Adrenal gland (tissue), 12 donors: Measurements from ENCODE around the gene MTERF2. TPM values are rescaled to one million over a fixed set of nuclear protein-coding genes. Genes with fewer than 3 reads are reported as not detected.
A peak's percentile ranks its signal among the peaks of the same experiment; 100 is the strongest.

Source experiments
- DNase-seq, 7 donors: peaks; one replicate each; pipeline ENCODE4 v3.0.0-alpha.2; 2019 to 2020
- H3K27ac ChIP-seq, 5 donors: fragments of 200-600 bp; sonication (generic) in 4 of 5; 1 replicate in 3 of 5; 2 replicates in 2 of 5; pipeline versions ENCODE4 v1.5.1 to v1.8.0; 2016 to 2020; ENCODE audit warnings: mild to moderate bottlenecking in 1 of 5
- H3K27me3 ChIP-seq: fragments of 200-600 bp; 2 replicates; pipeline ENCODE4 v1.8.0; 2021
- H3K36me3 ChIP-seq, 2 donors: fragments of 200-600 bp; replicated peaks in 1 of 2; 1 replicate in 1 of 2; 2 replicates in 1 of 2; pipeline versions ENCODE4 v1.5.1 to v1.8.0; 2018 to 2022
- H3K4me1 ChIP-seq, 2 donors: fragments of 200-600 bp; replicated peaks in 1 of 2; 1 replicate in 1 of 2; 2 replicates in 1 of 2; pipeline versions ENCODE4 v1.5.1 to v1.8.0; 2018 to 2021
- H3K4me3 ChIP-seq, 4 donors: fragments of 200-600 bp; sonication (generic) in 3 of 4; one replicate each; pipeline ENCODE4 v1.5.1; 2016 to 2018
- H3K9me3 ChIP-seq, 3 donors: fragments of 200-600 bp; sonication (generic) in 1 of 3; replicated peaks in 1 of 3; 1 replicate in 2 of 3; 2 replicates in 1 of 3; pipeline versions ENCODE4 v1.5.1 to v1.8.0; 2016 to 2021
- CTCF ChIP-seq, 6 experiments: fragments of 450-650 bp in 4 of 6; fragments of 200-600 bp in 2 of 6; sonication (generic) in 1 of 6; IDR thresholded peaks; 1 replicate in 5 of 6; 2 replicates in 1 of 6; pipeline versions ENCODE4 v1.5.1 to v1.8.0; 2016 to 2021; ENCODE audit warnings: antibody characterized with exemption in 6 of 6, mild to moderate bottlenecking in 2 of 6, moderate library complexity in 1 of 6
- POLR2A ChIP-seq, 2 donors: fragments of 450-650 bp; IDR thresholded peaks; one replicate each; pipeline ENCODE4 v1.6.1; 2017; ENCODE audit warnings: antibody characterized with exemption in 2 of 2, mild to moderate bottlenecking in 2 of 2, moderate library complexity in 1 of 2
- WGBS, 4 donors: extraction: QIAGEN DNeasy Blood & Tissue Kit in 2 of 4; methylation state at CpG; one replicate each; pipeline versions ENCODE4 v1.1.5 to v1.1.7; 2013 to 2017; 5-methylcytosine and 5-hydroxymethylcytosine counted together
- intact Hi-C, 2 donors: fragments of 100-400 bp; cut with DNase I; formaldehyde crosslinking; loops; one replicate each; pipeline versions ENCODE4 v1.14.1 to v1.15.0; 2022 to 2023
- polyA plus RNA-seq, 3 donors: library from polyadenylated mRNA; stranded (reverse); fragments of 200-250 nt in 2 of 3; fragments of 350-450 nt in 1 of 3; fragmentation: Illumina TruSeq in 1 of 3; extraction: RNeasy Lipid Tissue Mini Kit (QIAGEN cat#74804) in 1 of 3; gene quantifications; one replicate each; pipeline ENCODE4 v1.2.3, GENCODE V29; 2013 to 2014
- total RNA-seq, 9 donors: library from RNA; depleted of rRNA in 4 of 9; stranded (reverse); fragments of >200 nt in 4 of 9; fragments of 120-200 nt in 1 of 9; fragmentation: NEBNext Ultra II Directional in 1 of 9; extraction: Animal tissue kit (Norgen Biotek cat#: 25700) in 1 of 9; gene quantifications; one replicate each; pipeline versions ENCODE4 v1.1.0 to v1.2.4, GENCODE V29; 2013 to 2023
- donor health status: healthy with polysubstance abuse.
- donor health status: Bipolar disorder and iron deficiency.
- donor health status: DM: yes; HTN: yes; CAD: no.
- donor health status: DM: no; HTN: no; CAD: no.
- donor health status: DM: no; HTN: no; CAD: no.
- donor health status: DM: yes; HTN: yes; CAD: no.

MTERF2 gene
- total and polyA plus RNA-seq, 12 donors, result 10.2 to 85.0 (median 33.1) TPM

DNA sequence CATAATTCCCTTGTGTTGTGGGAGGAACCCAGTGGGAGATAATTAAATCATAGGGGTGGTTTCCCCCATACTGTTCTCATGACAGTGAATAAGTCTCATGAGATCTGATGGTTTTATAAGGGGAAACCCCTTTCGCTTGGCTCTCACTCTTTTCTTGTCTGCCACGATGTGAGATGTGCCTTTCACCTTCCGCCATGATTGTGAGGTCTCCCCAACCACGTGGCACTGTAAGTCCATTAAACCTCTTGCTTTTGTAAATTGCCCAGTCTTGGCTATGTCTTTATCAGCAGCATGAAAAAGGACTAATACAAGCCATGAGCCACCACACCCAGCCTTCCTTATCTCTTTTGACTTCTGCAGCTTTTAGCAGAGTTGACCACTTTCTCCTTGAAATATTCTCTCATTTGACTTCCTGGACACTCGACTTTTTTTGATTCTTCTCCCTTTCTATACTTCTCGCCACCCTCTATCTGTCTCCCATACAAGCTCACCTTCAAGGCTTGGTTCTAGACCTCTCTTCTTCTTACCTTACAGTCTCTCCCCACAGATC, 2.3 kb downstream of the MTERF2 start:
- no peak for TF ChIP-seq CTCF (IDR thresholded peaks at IDR 0.05)
- no peak for TF ChIP-seq POLR2A (IDR thresholded peaks at IDR 0.05)
- no peak for DNase-seq
- peaks cover 0 to 9% of the 10 kb centered on the region in 2 donors for H3K36me3 ChIP-seq
- H3K4me3 ChIP-seq, result no peak overlapping the region
- H3K9me3 ChIP-seq, result no peaks in the 10 kb centered on the region
- WGBS, 4 donors, result 95 to 96% (median 95%) methylated on average over 6 of the region's 6 CpGs
- H3K27me3 ChIP-seq, result no peaks in the 10 kb centered on the region
- intact Hi-C loops, result no loop called here
- H3K4me1 ChIP-seq, result peaks cover 12 to 21% of the 10 kb centered on the region in 2 donors
- no peak overlapping the region for H3K27ac ChIP-seq

DNA sequence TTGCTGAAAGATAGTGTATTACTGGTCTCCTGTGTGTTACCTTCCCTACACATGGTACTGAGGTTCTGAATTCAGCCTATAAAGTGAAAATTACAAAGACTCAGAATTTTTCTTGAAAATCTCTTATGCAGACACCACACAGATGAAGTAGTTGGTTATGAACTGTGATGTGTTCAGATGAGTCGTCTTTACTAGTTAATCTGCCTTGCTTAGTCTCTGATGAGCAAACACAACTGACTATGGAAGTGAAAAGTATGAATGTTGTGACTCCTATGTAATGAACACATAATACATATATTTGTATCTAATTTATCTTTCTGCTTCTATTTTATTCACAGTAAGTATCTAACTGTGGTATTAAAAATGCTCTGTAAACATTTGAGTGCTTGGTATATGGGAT, 4.7 kb downstream of the MTERF2 start:
- intact Hi-C loops, result no loop called here
- 64 to 93% (median 81%) methylated on average over 1 of the region's 1 CpG for WGBS, 4 donors

DNA sequence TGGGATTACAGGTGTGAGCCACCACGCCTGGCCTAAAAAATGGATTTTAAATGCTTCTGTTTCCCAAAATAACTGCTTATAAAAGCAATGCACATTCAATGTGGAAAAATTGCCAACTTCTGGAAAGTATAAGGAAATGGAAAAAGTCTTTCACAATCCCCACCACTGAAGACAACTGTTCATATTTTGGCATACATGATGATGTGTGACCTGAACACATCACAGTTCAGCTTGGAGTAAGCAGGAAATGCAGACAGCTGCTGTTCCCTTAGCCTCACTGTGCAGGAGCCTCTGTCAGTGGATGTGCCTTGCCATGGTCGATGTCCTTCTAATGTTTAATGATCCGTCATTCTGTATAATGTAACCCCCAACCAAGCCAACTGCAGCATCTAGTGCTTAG, 5.2 kb downstream of the MTERF2 start:
- DNase-seq, result peak in 1 of 7 donors; percentile 22
- H3K27ac ChIP-seq, result peak overlapping the region in 1 of 5 donors; percentile 42
- H3K9me3 ChIP-seq, result no peaks in the 10 kb centered on the region
- H3K4me1 ChIP-seq, result peaks cover 12 to 38% of the 10 kb centered on the region in 2 donors
- no peak for TF ChIP-seq CTCF (IDR thresholded peaks at IDR 0.05)
- TF ChIP-seq POLR2A (IDR thresholded peaks at IDR 0.05), result no peak
- intact Hi-C loops, result no loop called here
- 76 to 88% (median 81%) methylated on average over 3 of the region's 3 CpGs for WGBS, 4 donors
- H3K4me3 ChIP-seq, result no peak overlapping the region
- H3K27me3 ChIP-seq, result no peaks in the 10 kb centered on the region
- peaks cover 0 to 9% of the 10 kb centered on the region in 2 donors for H3K36me3 ChIP-seq

More for the DNA sequence above, 4.7 kb downstream of the MTERF2 start:
- Histone ChIP-seq H3K27me3 (no peaks in the 10 kb centered on the region), H3K9me3 (no peaks in the 10 kb centered on the region), H3K4me3 (no peak overlapping the region), H3K36me3 (peaks cover 0 to 9% of the 10 kb centered on the region in 2 donors), H3K4me1 (peaks cover 12 to 34% of the 10 kb centered on the region in 2 donors), H3K27ac (no peak overlapping the region)
- TF ChIP-seq CTCF (IDR thresholded peaks at IDR 0.05), result no peak
- TF ChIP-seq POLR2A (IDR thresholded peaks at IDR 0.05), result no peak
- no peak for DNase-seq

- Histone ChIP-seq H3K4me1 (peaks cover 9 to 40% of the 10 kb centered on the region in 2 donors), H3K27ac (no peak overlapping the region), H3K27me3 (no peaks in the 10 kb centered on the region), H3K9me3 (no peaks in the 10 kb centered on the region), H3K36me3 (peaks cover 0 to 9% of the 10 kb centered on the region in 2 donors), H3K4me3 (no peak overlapping the region)
- no peak for DNase-seq
- intact Hi-C loops, result no loop called here
- 78 to 88% (median 83%) methylated on average over 7 of the region's 7 CpGs for WGBS, 4 donors
- TF ChIP-seq POLR2A (IDR thresholded peaks at IDR 0.05) (no peak), CTCF (IDR thresholded peaks at IDR 0.05) (no peak)
Observed at GRCh38 chr12:106980944-106981343, 6.0 kb downstream of the MTERF2 start.
